Left lung (tissue), 10 donors: ENCODE data around the gene PNMA8A. TPM values are rescaled to one million over a fixed set of nuclear protein-coding genes. Genes with fewer than 3 reads are reported as not detected.
A peak's percentile ranks its signal among the peaks of the same experiment; 100 is the strongest.

ENCODE experiments used
- ATAC-seq: fragments of 200-7000 bp; cut with Tn5 transposase; one replicate; pipeline ENCODE4 v1.9.1; 2020; ENCODE audit warnings: moderate library complexity
- DNase-seq, 4 donors: peaks; one replicate each; pipeline ENCODE4 v3.0.0-alpha.2; 2013 to 2020
- H3K27ac ChIP-seq, 2 donors: fragments of 200-600 bp; sonication (generic) in 1 of 2; one replicate each; pipeline versions ENCODE4 v1.5.0 to v1.8.0; 2020 to 2021
- H3K27me3 ChIP-seq, 2 donors: fragments of 200-600 bp; sonication (generic) in 1 of 2; one replicate each; pipeline versions ENCODE4 v1.5.0 to v1.8.0; 2020 to 2021
- H3K36me3 ChIP-seq, 2 donors: fragments of 200-600 bp; sonication (generic) in 1 of 2; one replicate each; pipeline versions ENCODE4 v1.5.0 to v1.8.0; 2020 to 2021
- H3K4me1 ChIP-seq, 2 donors: fragments of 200-600 bp; one replicate each; pipeline ENCODE4 v1.8.0; 2021
- H3K4me3 ChIP-seq, 2 donors: fragments of 200-600 bp; sonication (generic) in 1 of 2; one replicate each; pipeline versions ENCODE4 v1.5.0 to v1.8.0; 2020 to 2021; ENCODE audit warnings: mild to moderate bottlenecking in 1 of 2
- H3K9me3 ChIP-seq, 2 donors: fragments of 200-600 bp; sonication (generic) in 1 of 2; one replicate each; pipeline versions ENCODE4 v1.5.0 to v1.8.0; 2020 to 2021
- intact Hi-C, 2 donors: fragments of 100-400 bp; cut with DNase I; formaldehyde crosslinking; loops; one replicate each; pipeline versions ENCODE4 v1.11.2 to v1.14.2; 2022
- polyA plus RNA-seq, 6 donors: library from polyadenylated mRNA; unstranded; fragments of 120-200 nt; gene quantifications; one replicate each; pipeline ENCODE4 v1.2.1, GENCODE V29; 2013; ENCODE audit not compliant: insufficient read length in 6 of 6
- total RNA-seq, 2 donors: library from RNA; stranded (reverse); fragmentation: NEBNext Ultra II Directional; extraction: Animal tissue kit (Norgen Biotek cat#: 25700); gene quantifications; one replicate each; pipeline ENCODE4 v1.2.1, GENCODE V29; 2021
- TF ChIP-seq, protein P1 (sequence below), 2 donors: fragments of 200-600 bp; sonication (generic) in 1 of 2; IDR thresholded peaks; one replicate each; pipeline versions ENCODE4 v1.5.0 to v1.8.0; 2021; ENCODE audit warnings: antibody characterized with exemption in 2 of 2
- donor health status: DM: no; HTN: yes; CAD: no.
- donor health status: DM: no; HTN: no; CAD: no.

The PNMA8A gene
- total and polyA plus RNA-seq, 8 donors: 1.5 to 17.2 (median 13.4) TPM

GRCh38 chr19:46481947-46482346 lies 10.6 kb upstream of the PNMA8A start:
- TF ChIP-seq, protein P1, sequence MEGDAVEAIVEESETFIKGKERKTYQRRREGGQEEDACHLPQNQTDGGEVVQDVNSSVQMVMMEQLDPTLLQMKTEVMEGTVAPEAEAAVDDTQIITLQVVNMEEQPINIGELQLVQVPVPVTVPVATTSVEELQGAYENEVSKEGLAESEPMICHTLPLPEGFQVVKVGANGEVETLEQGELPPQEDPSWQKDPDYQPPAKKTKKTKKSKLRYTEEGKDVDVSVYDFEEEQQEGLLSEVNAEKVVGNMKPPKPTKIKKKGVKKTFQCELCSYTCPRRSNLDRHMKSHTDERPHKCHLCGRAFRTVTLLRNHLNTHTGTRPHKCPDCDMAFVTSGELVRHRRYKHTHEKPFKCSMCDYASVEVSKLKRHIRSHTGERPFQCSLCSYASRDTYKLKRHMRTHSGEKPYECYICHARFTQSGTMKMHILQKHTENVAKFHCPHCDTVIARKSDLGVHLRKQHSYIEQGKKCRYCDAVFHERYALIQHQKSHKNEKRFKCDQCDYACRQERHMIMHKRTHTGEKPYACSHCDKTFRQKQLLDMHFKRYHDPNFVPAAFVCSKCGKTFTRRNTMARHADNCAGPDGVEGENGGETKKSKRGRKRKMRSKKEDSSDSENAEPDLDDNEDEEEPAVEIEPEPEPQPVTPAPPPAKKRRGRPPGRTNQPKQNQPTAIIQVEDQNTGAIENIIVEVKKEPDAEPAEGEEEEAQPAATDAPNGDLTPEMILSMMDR (IDR thresholded peaks at IDR 0.05): no peak
- H3K36me3 ChIP-seq: no peaks in the 10 kb centered on the region
- no peaks in the 10 kb centered on the region for H3K9me3 ChIP-seq
- H3K27ac ChIP-seq: peak overlapping the region in 1 of 2 donors; percentile 73
- ATAC-seq: peak; percentile 43
- peaks cover 0 to 48% of the 10 kb centered on the region in 2 donors for H3K27me3 ChIP-seq
- H3K4me3 ChIP-seq: no peak overlapping the region
- DNase-seq: peak in 2 of 4 donors; percentile 54 to 61
- intact Hi-C loops: loop anchor here in 1 of 2 donors (10.0 kb wide), 1 partner anchor 197 kb away; no protein-coding TSS in a partner anchor
- H3K4me1 ChIP-seq: no peaks in the 10 kb centered on the region

GRCh38 chr19:46481223-46481848 lies 10.0 kb upstream of the PNMA8A start:
- ATAC-seq (peak; percentile 30), DNase-seq (no peak)
- H3K4me3 ChIP-seq: no peak overlapping the region
- H3K9me3 ChIP-seq: no peaks in the 10 kb centered on the region
- no peaks in the 10 kb centered on the region for H3K36me3 ChIP-seq
- intact Hi-C loops: loop anchor here in 1 of 2 donors (10.0 kb wide), 1 partner anchor 197 kb away; no protein-coding TSS in a partner anchor
- peaks cover 0 to 46% of the 10 kb centered on the region in 2 donors for H3K27me3 ChIP-seq
- no peaks in the 10 kb centered on the region for H3K4me1 ChIP-seq
- TF ChIP-seq, protein P1 (IDR thresholded peaks at IDR 0.05): no peak
- H3K27ac ChIP-seq: peak overlapping the region in 1 of 2 donors; percentile 73

GRCh38 chr19:46480415-46480814 lies 9.1 kb upstream of the PNMA8A start:
- Histone ChIP-seq H3K27me3 (peaks cover 0 to 44% of the 10 kb centered on the region in 2 donors), H3K36me3 (no peaks in the 10 kb centered on the region), H3K27ac (peak overlapping the region in 1 of 2 donors; percentile 73), H3K4me3 (no peak overlapping the region), H3K9me3 (no peaks in the 10 kb centered on the region), H3K4me1 (no peaks in the 10 kb centered on the region)
- intact Hi-C loops: loop anchor here in 1 of 2 donors (10.0 kb wide), 1 partner anchor 196 kb away; no protein-coding TSS in a partner anchor
- ATAC-seq (peak; percentile 44), DNase-seq (peak in 2 of 4 donors; percentile 90 to 94)
- TF ChIP-seq, protein P1 (IDR thresholded peaks at IDR 0.05): no peak

DNA sequence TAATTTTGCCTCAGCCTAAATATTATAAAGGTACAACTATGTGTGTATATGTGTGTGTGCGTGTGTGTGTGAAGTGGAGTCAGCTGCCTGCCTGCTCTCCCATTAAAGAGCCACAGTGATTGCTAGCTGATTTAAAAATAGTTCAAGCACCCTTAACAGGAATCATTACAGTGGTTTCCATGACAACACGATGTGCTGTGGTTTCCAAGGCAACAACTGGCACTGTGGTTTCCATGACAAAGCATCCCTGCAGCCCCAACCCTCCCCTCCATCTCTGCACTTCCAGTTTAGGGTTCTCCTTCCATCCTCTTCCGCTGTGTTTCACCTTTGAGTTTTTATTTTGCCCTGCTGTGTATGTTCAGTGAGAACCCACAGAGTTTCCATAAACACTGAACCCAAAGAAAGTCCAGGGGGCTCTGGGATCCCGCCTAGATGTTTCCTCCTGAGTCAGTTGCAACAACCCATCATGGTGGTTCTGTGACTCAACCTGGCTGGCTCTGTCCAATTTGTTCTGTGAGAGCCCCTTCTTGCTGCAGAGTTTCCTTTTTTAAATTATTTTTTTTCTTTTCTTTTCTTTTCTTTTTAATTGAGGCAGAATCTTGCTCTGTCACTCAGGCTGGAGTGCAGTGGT lies 7.1 kb upstream of the PNMA8A start:
- ATAC-seq (no peak), DNase-seq (peak in 1 of 4 donors; percentile 59)
- H3K4me3 ChIP-seq: no peak overlapping the region
- TF ChIP-seq, protein P1 (IDR thresholded peaks at IDR 0.05): no peak
- H3K36me3 ChIP-seq: no peaks in the 10 kb centered on the region
- H3K9me3 ChIP-seq: no peaks in the 10 kb centered on the region
- H3K4me1 ChIP-seq: peaks cover 0 to 4% of the 10 kb centered on the region in 2 donors
- H3K27ac ChIP-seq: no peak overlapping the region
- peaks cover 0 to 62% of the 10 kb centered on the region in 2 donors for H3K27me3 ChIP-seq
- intact Hi-C loops: no loop called here

DNA sequence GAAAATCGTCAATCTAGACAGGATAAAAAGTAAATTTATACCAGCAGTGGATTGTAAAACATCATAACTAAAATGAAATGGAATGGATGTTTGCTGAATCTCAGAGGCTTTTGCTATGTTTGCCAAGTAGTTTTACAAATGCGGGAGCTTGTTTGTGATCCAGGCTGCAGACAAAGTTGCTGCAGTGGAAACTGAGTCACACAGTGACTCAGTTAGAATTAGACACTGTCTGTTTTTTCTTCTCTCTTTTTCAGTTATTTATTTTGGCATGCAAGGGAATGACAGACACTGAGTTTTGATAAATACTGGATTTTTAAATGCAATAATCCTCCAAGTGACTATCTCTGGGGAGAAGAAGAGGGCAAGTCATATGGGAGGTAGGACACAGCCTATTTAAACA lies 4.6 kb upstream of the PNMA8A start:
- intact Hi-C loops: no loop called here

More for the DNA sequence above, 4.6 kb upstream of the PNMA8A start:
- Histone ChIP-seq H3K9me3 (no peaks in the 10 kb centered on the region), H3K4me3 (no peak overlapping the region), H3K36me3 (no peaks in the 10 kb centered on the region), H3K27ac (no peak overlapping the region), H3K27me3 (peaks cover 0 to 72% of the 10 kb centered on the region in 2 donors), H3K4me1 (peaks cover 2 to 4% of the 10 kb centered on the region in 2 donors)
- TF ChIP-seq, protein P1 (IDR thresholded peaks at IDR 0.05): no peak
- ATAC-seq (no peak), DNase-seq (no peak)
